SH-SY5Y (cell line): Measurements from ENCODE around the gene IL1RL2.

Experiments
- GATA2 ChIP-seq: IDR thresholded peaks from 2 replicates; pipeline ENCODE4 v1.6.1; 2011; ENCODE audit warnings: mild to moderate bottlenecking, low read depth, low read length
- GATA3 ChIP-seq: IDR thresholded peaks from 2 replicates; pipeline ENCODE4 v1.6.1; 2011; ENCODE audit warnings: low read depth, mild to moderate bottlenecking, low read length, moderate library complexity

DNA sequence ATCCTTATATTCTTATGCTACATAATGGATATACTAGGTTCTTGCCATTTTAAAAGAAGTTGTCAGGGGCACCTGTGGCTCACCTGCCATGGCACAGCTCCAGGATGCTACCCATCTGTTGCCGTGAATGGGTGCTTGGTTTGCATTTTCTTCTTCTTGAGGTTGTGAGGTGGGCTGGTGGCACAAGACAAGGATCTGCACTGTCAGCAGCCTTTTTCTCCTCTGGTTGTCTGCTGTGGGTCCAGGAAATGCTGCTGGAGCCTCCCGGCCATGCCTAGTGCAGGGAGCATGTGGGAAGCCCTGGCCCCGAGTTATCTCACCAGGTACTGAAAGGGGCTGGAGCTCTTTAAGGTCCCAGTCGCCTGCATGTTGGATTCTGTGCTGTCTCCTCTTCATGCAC is 41.7 kb upstream of the IL1RL2 start:
- TF ChIP-seq GATA3 = no peak
- TF ChIP-seq GATA2 = no peak
